ENCODE measurements around the gene MMP23B. TPM values are rescaled to one million over a fixed set of nuclear protein-coding genes. Genes with fewer than 3 reads are reported as not detected.
A peak's percentile ranks its signal among the peaks of the same experiment; 100 is the strongest.
"Not testable (repeated sequence)": the region's sequence is repeated elsewhere in the genome, so short reads cannot be mapped to it uniquely, and the experiment has no call there.

MMP23B gene
- total RNA-seq, 1 donor = 1.6 TPM

DNA sequence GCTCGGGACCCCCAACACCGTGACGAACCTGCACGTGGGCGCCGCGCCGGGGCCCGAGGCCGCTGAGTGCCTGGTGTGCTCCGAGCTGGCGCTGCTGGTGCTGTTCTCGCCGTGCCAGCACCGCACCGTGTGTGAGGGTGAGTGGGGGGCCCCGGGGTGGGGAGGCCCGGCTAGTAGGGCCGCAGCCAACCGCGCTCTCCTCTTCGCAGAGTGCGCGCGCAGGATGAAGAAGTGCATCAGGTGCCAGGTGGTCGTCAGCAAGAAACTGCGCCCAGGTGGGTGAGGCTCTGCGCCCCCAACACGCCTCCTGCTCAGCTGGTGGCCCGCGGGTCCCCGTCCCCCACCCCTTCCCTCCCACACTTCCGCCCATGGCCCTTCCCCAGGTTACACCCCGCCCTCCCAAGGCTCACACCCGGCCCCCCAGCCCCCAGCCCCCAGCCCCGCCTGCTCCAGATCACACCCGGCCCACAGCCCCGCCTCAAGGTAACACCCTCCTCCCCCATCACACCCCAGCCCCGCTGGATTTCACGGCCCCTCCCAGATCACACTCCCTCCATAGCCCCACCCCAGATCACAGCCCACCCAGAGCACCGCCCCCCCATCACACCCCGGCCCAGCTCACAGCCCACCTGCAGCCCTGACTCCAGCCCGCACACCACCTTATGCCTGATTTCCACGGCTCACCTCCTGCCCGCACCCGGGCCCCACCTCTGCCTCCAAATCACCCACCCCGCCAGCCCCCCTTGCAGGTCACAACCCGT, 2.4 kb upstream of the MMP23B start:
- peak in 1 of 3 donors; percentile 45 for DNase-seq (ENCODE audit: low read depth in 2 of 3, low spot score in 2 of 3)

DNA sequence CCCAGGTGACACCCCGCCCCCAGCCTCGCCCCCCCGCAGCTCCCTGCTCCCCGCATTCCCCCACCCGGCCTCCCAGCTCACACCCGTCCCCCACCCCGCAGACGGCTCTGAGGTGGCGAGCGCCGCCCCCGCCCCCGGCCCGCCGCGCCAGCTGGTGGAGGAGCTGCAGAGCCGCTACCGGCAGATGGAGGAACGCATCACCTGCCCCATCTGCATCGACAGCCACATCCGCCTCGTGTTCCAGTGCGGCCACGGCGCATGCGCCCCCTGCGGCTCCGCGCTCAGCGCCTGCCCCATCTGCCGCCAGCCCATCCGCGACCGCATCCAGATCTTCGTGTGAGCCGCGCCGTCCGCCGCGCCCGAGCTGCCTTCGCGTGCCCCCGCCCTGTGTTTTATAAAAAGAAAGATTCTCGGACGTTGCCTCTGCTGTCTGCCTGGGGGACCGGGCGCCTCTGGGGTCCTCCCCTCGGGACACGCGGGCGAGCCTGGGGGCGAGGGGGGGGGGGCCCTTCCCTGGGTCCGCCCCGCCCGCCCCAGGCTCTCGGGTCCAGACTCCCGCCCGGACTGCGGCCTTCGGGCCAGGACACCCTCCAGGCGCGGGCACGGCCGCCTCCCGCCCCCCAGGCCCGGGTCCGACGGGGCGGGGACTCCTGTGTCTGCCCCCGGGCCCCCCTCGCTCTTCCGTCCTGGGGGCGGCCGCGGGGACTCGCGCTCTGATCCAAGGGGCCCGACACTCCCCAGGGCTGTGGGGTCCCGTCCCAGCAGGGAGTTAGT, 1.6 kb upstream of the MMP23B start:
- DNase-seq (ENCODE audit: low read depth in 2 of 3, low spot score in 2 of 3) = peak; percentile 88 to 97 (median 95)

DNA sequence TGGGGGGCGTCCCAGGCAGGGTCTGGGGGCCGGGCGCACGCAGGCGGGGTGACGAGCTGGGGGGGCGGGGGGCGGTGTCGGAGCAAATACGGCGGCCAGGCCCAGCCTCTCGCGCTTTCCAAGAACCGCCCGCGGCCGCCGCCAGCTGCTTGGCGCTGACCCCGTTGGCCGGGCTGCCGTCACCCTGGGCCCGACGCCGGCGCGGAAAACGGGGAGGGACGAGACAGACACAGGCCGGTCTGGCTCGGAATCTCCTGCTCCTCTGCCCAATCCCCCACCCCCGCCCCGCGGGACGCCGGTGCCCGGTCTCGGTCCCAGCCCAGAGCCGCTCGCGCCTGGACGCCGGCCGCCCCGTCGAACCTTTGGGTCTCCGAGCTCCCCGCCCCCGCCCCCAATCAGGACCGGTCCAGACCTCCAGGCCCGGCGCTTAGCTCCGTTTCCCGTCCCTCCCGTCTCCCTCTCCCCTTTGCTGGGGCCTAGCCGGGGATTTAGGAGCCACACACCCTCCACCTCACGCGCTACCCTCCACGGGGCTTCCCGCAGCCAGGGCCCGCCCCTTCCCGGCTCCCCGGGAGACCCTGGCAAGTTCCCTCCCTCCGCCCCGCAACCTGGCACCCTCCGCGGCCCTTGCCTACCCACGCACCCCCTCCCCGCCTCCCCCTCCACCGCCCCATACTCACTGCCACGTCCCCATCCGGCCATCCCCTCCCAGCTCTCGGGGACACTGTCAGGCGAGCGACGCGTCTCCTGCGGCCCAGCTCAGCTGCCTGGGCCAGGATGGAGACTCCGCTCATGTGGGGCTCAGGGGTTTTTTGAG, 800 bp upstream of the MMP23B start:
- no peak for DNase-seq (ENCODE audit: low read depth in 2 of 3, low spot score in 2 of 3)

DNA sequence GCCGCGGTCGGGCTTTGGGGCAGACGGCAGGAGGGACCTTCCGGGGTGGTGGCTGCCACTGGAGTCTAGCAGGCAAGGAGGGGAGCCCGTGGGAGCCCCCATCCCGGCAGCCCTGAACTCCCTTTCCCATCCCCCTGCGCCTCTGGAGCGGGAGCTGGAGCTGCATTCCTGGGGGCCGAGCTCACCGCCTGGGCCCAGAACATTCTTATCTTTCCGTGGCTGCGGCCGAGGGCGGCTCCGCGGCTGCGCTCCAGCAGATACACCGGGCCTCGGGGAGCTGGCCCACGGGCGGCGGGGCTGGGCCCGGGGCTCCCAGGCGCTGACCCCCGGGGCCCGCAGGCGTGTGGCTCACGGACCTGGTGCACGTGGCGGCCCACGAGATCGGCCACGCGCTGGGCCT, 1.4 kb downstream of the MMP23B start:
- DNase-seq (ENCODE audit: low read depth in 2 of 3, low spot score in 2 of 3) = not testable (repeated sequence)

DNA sequence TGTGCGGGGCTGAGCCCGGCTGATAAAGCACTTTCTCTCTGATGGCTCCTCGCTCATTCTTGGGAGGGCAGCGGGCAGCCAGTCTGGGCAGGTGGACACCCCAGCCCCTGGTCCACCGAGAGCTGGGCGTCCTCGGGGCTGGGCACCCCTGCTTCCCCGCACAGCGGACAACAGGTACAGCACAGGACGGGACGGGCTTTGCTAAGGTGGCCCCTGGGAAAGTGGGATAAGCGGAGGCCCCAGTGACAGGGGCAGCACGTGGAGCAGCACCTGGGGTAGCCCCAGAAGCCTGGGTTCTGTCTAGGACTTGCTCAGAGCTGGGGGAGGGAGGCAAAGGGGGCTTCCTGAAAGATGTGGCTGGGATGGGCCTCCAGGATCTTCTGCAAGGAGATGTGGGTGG, 2.6 kb downstream of the MMP23B start:
- not testable (repeated sequence) for DNase-seq (ENCODE audit: low read depth in 2 of 3, low spot score in 2 of 3)

DNA sequence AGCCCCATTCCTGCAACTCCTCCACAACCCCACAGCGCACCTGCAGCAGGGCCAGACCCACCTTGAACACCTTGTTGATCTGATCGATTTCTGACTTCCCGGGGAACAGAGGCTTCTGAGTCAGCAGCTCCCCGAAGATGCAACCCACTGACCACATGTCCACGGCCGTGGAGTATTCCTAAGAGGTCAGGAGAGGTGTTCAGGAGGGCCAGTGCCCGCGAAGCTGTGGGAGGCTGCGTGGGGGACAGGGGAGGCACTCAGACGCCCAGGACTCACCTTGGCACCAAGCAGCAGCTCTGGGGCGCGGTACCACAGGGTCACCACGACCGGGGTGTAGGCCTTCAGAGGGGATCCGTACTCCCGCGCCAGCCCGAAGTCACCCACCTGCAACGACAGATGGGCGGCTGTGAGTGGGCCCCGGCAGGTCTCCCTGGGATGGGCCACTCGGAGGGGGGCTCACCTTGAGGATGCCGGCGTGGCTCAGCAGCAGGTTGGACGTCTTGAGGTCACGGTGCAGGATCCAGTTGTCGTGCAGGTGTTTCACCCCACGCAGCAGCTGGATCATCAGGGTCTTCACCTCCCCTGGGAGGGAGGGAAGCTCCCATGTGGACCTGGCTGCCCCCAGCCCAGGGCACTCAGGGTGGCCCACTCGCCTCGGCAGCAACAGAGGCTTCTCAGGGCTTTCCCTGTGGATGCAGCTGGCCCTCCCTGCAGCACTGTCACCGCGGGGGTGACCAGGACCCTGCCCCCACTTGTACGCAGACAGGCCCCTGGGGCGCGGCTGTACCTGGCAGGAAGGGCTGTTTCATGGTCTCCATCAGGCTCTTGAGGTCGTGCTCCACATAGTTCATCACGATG, 4.9 kb downstream of the MMP23B start:
- DNase-seq (ENCODE audit: low read depth in 2 of 3, low spot score in 2 of 3) = not testable (repeated sequence)

DNA sequence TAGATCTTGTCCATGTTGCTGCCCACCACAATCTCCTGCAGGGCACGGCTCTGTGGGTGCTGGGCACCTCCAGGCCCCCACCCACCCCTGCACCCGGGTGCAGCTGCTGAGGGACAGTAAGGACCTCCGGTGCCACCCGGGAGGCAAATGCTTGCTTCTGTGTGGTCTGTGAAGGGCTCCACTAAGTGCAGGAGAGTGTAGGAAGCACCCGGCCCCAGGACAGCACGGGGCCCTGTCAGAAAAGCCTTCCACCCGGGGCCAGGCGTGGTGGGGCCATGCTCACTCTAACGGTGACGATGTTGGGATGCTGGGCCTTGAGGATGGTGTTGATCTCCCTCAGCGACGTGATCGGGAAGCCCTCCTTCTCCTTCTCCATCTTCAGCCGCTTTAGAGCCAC, 5.5 kb downstream of the MMP23B start:
- not testable (repeated sequence) for DNase-seq (ENCODE audit: low read depth in 2 of 3, low spot score in 2 of 3)

DNA sequence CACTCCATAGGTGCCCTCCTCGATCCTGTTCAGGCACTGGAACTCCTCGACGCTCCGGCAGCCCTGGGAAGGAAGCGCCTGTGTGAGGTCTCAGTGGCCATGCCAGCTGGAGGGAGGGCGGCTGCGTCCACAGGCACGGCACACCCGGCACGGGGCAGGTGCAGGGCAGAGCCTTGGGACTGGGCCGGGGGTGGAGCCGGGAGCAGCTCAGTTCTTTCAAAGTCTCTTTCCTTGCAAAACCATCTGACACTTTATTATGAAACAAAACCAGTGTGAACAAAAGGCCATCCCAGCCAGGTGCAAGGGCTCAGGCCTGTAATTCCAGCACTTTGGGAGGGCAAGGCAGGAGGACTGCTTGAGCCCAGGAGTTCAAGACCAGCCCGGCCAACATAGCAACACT, 6.6 kb downstream of the MMP23B start:
- DNase-seq (ENCODE audit: low read depth in 2 of 3, low spot score in 2 of 3) = not testable (repeated sequence)

DNA sequence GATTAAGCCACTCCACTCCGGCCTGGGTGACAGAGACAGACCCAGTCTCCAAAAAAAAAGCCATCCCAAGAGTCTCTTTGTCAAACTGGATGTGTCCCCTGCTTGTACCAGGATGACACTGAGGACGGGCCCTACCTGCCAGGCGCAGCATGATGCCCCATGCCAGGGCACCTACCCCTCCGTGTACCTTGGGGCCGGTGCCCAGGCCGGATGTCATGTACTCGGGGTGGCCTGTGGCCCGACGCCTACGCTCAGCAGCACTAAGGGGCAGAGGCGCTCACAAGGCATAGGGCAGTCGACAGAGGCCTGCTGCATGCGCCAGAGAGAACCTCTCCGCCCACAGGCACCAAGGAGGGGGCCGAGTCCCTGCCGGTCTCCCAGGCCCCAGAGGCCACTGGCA, 7.4 kb downstream of the MMP23B start:
- not testable (repeated sequence) for DNase-seq (ENCODE audit: low read depth in 2 of 3, low spot score in 2 of 3)

DNA sequence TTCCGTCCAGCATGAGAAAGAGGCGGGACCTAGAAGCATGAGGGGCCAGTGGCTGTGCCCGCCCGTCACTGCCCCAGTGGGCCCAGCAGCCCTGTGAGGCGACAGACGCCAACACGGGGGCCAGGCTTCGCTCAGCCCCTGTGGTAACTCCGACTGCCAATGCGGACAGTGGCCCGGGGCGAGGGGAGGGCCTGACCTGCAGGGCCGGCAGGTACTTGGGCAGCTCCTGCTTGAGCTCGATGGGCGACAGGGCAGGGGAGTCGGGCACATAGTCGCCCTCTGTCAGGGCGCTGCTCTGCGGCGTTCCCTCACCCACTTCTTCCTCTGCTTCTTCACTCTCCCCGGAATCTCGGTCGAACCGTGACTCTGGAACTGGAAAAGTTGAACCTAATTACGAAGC, 8.1 kb downstream of the MMP23B start:
- not testable (repeated sequence) for DNase-seq (ENCODE audit: low read depth in 2 of 3, low spot score in 2 of 3)

DNA sequence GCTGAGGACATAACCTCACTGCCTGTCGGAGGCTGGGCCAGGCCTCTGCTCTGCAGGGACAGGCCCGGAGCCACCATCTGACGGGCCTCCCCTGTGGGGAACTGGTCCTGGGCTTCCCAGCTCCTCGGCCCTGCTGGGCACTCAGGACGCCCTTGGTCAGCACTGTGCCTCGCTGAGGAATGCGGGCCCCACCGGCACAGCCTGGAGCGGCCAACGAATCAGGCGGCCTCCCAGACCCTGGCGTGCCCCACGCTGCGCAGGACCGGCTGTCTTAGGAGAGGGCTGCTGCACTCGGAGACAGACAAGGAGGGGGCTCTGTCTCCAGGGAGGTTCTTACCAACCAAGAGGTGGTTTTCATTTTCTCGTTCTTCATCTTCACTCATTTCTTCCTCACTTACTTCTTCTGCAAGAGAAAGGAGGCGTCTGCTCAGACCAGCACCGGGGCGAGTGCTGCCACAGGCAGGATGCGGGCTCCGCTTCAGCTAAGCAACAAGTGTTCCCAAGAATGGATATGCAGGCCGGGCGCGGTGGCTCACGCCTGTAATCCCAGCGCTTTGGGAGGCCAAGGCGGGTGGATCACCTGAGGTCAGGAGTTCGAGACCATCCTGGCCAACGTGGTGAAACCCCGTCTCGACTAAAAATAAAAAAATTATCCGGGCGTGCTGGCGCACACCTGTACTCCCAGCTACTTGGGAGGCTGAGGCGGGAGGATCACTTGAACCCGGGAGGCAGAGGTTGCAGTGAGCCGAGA, 8.9 kb downstream of the MMP23B start:
- not testable (repeated sequence) for DNase-seq (ENCODE audit: low read depth in 2 of 3, low spot score in 2 of 3)

DNA sequence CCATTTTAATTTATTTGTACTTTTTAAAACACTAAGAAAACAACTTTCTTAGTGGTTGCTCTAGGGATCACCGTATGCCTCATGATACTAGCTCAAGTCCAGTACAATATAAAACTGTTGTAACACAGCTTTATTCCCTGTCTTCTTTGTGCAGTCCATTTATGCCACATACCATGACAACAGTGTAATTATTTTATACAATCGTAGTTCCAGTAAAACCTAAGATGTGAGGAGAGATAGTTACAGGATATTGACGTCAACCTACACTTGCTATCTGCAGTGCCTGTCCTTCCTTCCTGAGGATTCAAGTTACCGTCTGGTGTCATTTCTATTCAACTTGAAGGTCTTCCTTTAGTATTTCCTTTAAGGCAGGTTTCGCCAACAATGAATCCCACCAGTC, 14.4 kb downstream of the MMP23B start:
- not testable (repeated sequence) for DNase-seq (ENCODE audit: low read depth in 2 of 3, low spot score in 2 of 3)

DNA sequence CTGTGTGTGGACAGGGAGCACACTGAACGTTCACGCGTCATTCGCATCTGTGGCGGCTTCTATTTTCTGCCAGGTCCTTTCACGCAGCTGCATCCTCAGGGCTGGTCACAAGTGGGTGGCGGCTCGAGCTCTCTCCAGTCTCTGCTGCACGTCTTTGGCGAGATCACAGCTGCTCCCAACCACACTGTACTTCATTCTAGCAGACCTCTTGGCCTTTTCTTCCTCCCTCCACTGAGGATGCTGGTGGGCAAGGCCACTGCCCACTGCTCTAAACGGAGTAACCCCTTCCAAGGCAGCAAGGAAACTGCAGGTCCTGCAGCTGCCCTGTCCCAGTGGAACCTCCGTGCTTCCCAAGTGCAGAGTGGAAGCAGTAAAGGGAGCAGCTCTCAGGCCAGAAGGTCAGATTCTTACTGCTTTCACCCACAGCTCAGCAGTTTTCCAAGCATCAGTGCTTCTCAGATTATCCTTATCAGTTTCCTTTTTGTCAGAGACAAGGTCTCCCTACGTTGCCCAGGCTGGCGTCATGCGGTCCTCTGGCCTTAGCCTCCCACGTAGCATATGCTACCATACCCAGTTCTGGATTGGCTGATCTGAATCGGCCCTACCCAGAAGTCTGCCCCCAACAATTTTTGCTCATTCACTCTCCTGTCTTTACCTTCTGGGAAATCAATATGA, 15.7 kb downstream of the MMP23B start:
- not testable (repeated sequence) for DNase-seq (ENCODE audit: low read depth in 2 of 3, low spot score in 2 of 3)

DNA sequence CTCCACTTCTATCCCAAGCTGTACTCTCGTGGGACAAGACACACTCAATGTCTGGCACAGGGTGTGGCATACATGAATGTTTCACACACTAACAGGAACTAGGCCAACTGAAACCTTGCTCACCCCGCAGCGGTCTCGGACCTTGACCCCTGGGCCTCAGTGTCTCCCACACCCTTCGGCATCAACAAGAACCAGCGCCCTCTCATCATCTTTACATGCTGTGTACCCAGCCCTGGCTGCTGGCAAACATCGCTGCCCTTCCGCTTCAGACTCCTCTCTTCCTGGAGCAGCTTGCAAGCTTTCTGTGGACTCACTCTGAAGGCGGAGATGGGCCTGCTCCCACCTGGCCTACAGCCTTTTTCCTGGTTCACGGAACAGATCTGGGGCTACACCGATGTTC, 16.3 kb downstream of the MMP23B start:
- not testable (repeated sequence) for DNase-seq (ENCODE audit: low read depth in 2 of 3, low spot score in 2 of 3)

DNA sequence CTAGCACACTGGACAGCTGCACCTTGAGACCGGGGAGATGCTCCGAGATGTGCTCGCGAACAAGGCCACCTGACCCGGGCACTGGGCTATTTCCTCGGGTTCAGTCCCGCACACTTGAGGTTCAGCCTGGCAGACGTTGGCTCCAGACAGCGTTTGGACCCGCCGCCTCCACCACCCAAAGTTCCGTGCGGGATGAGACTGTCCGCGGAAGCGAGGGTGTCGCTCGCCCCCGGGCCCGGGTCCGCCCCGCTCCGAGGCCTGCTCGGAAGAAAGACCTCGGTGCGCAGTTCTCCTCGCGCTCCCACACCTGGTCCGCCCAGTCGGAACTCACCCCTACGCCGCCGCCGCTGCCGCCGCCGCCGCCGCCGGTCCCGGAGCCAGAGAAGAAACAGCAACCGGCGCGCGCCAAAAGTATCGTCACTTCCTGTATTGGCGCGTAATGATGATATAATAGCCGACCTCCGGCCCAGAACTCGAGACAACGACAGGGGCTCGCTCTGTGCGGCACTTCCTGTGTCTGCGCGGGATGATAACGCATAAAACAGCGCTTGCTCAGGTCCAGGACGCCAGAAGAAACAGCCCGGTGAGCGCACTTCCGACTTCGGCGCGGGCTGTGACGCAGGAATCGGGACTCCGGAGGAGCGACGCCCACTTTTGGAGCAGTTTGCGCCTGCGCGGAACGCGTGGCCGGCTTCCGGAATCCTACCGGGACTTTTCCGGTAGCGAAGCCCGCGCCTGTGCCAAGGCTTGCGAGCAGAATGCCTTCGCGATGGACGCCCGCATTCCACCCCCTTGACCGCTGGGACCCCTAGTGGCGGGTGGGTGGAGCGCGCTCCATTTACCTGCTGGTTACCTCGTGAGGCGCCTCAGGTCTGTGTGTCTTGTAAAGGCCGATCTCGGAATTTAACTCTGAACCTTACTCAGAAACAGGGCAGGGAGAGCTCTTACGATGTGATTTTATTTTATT, 26.9 kb downstream of the MMP23B start, which contains the start of gene CDK11B:
CDK11B (minus strand) TSS at position 422 of the 967 bp plus-strand sequence. CDS start 1,519 bp downstream, outside the sequence.
- peak; percentile 96 to 99 (median 98) for DNase-seq (ENCODE audit: low read depth in 2 of 3, low spot score in 2 of 3)

DNA sequence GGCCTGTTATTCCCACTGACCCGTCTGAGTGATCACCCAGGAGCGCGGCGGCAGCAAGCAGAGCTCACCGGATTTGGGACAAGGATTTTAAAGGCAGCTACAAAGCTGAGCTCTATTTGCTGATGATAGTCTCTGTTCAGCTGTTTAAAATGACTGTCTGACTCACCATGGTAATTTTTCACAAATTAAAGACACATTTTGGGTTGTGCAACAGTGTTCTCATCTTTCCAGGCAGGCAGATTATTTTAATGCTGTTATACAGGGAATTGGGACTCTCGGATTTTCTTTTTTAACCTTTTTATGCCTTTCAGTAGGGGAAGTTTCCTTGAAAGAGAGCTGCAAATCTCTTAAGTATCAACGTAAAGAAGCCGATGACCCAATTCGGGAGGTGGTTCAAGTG, 30.4 kb downstream of the MMP23B start:
- DNase-seq (ENCODE audit: low read depth in 2 of 3, low spot score in 2 of 3) = not testable (repeated sequence)

DNA sequence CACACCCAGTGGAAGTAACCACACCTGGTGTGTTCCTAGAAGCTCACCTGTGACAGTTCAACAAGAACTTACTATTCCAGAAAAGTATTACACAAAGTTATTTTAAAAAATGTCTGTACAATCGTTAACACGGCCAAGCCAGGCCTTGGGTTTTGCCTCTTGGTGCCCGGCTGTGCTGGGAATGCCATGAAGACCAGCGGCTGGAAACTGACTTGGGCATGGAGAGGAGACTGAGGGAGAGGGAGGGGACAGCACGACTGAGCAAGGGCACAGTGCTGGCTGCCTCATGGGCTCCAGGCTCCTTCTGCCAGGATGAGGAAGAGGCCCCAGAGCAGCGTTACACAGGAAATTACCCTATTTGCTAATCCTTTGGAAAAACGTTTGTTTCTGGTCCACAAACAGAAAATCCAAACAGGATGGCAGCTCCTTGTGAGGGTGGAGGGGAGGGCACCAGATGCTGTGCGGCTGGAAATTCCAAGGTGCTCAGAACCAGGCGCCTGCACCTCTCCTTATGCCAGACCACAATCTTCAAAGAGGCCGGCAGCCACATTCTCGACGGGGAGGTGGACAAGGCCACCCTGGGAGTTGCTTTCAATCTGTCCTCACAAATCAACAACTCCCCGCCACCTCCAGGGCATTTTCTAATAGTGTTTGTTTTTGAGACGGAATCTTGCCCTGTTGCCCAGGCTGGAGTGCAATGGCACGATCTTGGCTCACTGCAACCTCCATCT, 31.0 kb downstream of the MMP23B start:
- DNase-seq (ENCODE audit: low read depth in 2 of 3, low spot score in 2 of 3) = not testable (repeated sequence)

Measured in hematopoietic multipotent progenitor cell (in vitro differentiated cells).